HUDEP-2 (cell line): ENCODE results near the gene GH1.
"Not testable (repeated sequence)": the region's sequence is repeated elsewhere in the genome, so short reads cannot be mapped to it uniquely, and the experiment has no call there.

Source experiments
- DNase-seq, 76 experiments: peaks; one replicate each; lab custom pipeline; 2025; ENCODE audit not compliant: unreplicated experiment in 76 of 76; lab: John Stamatoyannopoulos, UW

GH1 gene

DNA sequence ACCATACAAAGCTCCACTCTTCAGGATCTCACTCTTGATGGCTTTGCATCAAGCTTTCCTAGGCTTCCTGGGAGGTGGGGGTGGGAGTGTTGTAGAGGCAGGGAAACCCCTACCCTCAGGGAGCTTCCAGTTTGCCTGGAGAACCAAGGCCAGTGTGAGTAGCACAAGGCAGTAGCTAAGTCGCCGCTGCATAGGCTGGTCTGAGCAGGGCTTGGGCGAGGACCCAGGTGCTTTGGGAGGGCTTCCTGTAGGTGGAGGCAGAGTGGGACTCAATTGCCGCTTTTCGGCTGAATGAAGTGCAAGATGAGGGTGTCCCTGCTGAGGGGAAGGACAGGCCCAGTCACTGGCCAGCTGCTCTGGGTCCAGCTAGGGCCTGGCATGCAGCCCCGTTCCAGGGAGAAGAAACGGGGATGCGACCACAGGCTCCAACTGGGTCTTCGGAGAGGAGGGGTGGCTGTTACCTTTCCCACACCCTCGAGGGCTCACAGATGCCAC, 9.6 kb upstream of the GH1 start:
- DNase-seq = no peak

DNA sequence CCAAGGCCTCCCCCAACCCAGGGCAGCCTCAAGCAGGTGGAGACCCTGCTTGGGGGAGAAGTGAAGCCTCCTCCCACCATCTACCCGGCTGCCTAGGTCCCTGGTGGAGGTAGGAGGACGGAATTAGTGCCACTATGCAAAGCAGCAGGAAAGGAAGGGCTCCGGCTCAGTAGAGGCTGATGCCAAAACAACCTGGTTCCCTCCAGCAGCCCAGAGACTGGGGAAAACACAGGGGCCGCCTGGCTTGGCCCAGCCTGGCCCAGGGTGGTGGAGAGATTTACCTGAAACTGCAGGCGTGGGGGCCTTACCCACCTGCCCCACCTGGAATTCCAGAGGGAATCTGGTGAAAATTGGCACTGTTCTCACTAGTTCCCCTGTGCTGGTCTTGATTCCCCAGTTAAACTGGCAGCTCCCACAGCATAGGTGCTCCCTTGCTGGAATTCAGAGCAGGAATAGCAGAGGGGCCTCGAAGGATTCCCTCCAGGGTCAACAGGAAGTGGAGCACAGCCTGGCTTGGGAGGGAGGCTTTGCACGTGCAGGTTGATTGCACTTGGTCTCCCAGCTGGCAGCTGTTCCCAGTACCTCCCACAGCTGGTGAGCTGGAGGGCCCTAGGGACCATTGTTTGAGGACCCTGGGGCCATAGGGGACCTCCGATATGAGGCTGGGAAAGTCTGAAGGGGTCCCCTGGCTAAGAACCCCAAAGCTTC, 9.0 kb upstream of the GH1 start:
- no peak for DNase-seq

DNA sequence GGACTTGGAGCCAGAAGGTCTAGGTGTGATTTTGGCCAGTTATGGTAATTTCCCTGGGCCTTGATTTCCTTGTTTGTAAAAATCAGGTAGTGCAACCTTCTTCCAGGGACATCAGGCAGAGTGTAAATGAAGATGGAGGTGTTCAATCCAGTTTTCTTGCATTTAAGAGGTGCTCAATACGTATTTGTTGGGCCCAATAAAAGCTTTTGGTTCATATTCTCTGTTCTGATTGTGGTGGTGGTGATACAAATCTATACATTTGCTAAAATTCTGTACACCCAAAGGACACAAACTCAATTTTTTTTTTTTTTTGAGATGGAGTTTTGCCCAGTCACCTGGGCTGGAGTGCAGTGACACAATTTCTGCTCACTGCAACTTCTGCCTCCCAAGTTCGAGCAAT, 7.5 kb upstream of the GH1 start:
- no peak for DNase-seq

DNA sequence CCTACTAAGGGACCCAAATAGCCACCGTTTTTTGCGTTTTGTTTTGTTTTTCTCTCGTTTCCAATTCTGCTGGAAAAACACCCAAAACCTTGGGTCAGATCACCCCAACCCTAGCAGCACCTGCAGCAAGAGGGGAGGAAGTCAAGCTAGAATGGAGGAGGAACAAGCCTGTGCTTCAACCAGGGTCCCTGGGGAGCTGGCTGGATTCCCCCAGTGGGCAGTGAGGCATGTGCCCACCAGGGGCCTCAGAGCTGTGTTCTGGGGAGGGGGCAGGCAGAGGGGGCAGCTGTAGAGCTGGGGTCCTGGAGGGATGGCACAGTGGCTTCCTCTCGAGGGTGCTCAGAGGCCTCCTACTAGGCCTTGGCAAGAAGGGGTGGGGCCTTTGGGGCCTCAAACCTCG, 7.0 kb upstream of the GH1 start:
- DNase-seq = no peak

DNA sequence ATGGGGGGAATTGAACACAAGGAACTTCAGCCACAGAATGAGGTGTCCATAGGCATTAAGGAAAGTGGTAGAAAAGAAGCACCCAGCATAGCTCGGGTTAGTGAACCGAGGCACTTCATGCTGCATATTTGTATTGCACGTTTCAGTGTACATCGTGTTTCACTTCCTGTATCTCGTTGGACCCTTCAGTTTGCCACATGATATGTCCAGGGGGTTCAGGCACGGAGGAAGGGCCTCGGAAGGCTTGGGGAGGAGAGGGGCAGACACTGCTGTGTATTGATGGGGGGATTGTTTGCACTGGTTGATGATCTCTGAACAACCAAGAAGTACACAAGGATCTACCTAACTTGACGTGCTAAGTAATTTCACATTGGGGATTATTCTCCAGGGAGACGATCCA, 3.8 kb upstream of the GH1 start:
- not testable (repeated sequence) for DNase-seq

DNA sequence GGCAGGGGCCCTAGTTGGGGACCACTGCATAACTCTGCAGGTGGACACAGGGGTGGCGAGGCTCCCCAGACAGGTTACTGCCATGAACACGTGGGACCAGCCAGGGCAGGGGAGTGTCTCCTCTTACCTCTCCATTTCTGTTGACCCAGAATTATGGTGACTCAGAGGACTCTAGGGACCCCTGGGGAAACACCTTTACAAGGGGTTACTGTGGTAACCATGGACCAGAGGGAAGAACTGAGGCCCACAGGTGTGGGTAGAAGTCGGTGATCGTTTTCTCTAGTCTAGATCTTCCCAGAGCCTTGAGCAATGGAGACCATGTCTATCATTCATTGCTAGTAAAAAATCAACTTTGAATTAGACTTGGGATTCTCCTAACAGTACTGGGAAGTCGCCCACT, 2.1 kb upstream of the GH1 start:
- DNase-seq = not testable (repeated sequence)

DNA sequence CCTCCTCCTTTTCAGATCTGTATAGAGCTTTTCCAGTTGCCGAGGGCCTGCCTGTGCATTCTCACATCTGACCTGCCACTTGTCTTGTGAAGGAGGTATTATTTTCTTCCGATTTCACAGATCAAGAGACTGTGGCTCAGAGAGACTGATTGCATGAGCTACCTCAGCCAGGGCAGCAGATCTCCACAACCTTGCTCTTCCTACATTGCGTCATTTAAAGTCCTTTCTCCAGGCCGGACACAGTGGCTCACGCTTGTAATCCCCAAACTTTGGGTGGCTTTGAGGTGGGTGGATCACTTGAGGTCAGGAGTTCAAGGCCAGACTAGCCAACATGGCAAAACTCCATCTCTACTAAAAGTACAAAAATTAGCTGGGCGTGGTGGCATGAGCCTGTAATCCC, 1.4 kb upstream of the GH1 start:
- not testable (repeated sequence) for DNase-seq

DNA sequence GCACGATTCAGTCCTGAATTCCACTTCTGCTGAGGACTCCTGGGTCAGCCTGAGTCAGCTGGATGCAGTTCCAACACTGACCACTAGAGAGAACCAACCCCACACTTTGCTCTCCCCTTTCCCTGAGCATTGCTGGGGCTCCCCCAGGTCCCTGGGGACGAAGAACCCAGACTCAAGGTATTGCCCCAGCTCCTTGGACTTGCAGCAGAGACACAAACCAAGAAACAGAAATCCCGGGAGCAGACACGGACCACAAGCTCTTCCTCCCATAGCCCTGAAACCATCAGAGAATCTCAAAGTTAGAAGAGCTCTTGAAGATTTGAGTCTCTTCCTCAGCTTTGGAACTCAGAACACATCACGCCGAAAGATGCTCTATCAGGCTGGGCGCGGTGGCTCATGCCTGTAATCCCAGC, 678 bp upstream of the GH1 start:
- DNase-seq = peak in 54 of 76 experiments; percentile 1 to 69 (median 30)

DNA sequence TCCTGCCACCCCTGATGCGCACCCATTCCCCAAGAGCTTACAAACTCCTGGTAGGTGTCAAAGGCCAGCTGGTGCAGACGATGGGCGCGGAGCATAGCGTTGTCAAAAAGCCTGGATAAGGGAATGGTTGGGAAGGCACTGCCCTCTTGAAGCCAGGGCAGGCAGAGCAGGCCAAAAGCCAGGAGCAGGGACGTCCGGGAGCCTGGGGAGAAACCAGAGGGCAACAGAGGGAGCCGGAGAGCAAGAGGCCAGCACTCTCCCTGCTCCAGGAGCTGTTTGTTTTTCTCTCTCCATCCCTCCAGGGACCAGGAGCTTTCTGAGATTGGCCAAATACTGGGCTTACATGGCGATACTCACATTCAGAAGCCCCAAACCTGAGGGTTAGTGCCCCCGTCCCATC, 334 bp downstream of the GH1 start:
- DNase-seq = no peak

DNA sequence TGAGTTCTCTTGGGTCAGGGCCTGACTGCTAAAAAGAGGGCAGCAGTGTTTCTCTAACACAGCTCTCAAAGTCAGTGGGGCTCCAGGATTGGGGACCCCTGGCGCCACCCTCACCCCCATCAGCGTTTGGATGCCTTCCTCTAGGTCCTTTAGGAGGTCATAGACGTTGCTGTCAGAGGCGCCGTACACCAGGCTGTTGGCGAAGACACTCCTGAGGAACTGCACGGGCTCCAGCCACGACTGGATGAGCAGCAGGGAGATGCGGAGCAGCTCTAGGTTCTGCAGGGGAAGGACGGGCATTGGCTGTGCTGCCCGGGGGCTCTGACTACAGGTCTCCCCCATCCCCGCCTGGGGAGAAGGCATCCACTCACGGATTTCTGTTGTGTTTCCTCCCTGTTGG, 993 bp downstream of the GH1 start:
- DNase-seq = no peak

DNA sequence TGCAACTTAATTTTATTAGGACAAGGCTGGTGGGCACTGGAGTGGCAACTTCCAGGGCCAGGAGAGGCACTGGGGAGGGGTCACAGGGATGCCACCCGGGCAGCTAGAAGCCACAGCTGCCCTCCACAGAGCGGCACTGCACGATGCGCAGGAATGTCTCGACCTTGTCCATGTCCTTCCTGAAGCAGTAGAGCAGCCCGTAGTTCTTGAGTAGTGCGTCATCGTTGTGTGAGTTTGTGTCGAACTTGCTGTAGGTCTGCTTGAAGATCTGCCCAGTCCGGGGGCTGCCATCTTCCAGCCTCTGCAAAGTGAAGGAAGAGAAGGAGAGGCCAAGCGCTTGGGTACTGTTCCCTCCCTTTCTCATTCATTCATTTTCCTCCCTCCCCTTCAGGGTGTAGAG, 1.4 kb downstream of the GH1 start:
- not testable (repeated sequence) for DNase-seq

DNA sequence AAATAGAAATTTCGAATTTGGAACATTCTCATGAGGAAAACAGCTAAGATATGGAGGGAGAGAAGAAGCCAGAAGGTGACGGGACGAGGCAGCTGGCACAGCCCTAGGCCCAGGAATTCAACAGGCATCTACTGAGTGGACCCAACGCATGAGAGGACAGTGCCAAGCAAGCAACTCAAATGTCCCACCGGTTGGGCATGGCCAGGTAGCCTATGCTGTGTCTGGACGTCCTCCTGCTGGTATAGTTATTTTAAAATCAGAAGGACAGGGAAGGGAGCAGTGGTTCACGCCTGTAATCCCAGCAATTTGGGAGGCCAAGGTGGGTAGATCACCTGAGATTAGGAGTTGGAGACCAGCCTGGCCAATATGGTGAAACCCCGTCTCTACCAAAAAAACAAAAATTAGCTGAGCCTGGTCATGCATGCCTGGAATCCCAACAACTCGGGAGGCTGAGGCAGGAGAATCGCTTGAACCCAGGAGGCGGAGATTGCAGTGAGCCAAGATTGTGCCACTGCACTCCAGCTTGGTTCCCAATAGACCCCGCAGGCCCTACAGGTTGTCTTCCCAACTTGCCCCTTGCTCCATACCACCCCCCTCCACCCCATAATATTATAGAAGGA, 2.0 kb downstream of the GH1 start:
- DNase-seq = no peak

DNA sequence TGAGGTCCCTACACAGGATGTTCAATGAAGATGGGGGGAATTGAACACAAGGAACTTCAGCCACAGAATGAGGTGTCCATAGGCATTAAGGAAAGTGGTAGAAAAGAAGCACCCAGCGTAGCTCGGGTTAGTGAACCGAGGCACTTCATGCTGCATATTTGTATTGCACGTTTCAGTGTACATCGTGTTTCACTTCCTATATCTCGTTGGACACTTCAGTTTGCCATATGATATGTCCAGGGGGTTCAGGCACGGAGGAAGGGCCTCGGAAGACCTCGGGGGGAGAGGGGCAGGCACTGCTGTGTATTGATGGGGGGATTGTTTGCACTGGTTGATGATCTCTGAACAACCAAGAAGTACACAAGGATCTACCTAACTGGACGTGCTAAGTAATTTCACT, 2.9 kb downstream of the GH1 start:
- not testable (repeated sequence) for DNase-seq

DNA sequence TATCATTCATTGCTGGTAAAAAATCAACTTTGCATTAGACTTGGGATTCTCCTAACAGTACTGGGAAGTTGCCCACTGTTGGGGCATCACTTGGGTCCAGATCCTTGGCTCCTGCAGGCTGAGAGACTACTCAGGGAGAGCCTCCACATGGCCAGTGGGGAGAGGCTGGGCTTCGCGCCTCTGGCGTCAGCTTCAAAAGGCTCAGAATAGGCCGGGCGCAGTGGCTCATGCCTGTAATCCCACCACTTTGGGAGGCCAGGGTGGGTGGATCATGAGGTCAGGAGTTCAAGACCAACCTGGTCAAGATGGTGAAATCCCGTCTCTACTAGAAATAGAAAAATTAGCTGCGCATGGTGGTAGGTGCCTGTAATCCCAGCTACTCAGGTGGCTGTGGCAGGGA, 4.2 kb downstream of the GH1 start:
- DNase-seq = no peak

DNA sequence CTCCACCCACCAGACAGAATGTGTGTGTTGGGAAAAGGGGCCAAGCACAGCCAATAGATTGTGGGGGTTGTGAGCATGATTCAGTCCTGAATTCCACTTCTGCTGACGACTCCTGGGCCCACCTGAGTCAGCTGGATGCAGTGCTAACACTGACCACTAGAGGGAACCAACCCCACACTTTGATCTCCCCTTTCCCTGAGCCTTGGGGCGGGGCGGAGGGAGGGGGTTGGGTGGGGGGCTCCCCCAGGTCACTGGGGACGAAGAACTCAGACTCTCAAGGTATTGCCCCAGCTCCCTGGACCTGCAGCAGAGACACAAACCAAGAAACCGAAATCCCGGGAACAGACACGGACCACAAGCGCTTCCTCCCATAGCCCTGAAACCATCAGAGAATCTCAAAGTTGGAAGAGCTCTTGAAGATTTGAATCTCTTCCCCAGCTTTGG, 7.0 kb downstream of the GH1 start:
- DNase-seq = peak in 31 of 76 experiments; percentile 1 to 55 (median 17)

DNA sequence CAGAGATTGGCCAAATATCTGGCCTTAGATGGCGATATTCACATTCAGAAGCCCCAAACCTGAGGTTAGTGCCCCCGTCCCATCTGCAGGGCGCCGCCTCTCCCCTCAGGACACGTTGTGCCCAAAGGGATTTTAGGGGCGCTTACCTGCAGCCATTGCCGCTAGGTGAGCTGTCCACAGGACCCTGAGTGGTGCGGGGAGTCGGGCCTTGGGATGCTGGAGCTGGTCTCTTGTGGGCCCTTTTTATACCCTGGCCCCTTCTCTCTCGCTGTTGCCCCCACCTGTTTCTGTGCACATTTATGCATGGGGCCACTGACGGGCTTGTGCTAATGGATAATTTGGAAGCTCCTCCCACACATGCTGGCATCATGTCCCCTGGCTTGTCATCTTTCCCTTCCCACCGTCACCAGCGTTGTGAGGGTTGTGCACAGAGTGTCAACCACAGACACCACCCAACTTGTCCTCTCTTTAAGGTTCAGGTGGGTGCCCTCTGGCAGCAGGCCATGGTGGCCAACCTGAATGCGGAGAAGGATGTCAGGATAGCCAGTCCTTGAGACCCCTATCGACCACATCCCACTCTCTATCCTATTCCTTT, 7.5 kb downstream of the GH1 start, which contains the start of gene CSHL1:
Gene CSHL1, minus strand, starts transcription at position 218 of the 595 bp plus-strand sequence. Its CDS starts 62 bp downstream, at position 156.
- DNase-seq = no peak

DNA sequence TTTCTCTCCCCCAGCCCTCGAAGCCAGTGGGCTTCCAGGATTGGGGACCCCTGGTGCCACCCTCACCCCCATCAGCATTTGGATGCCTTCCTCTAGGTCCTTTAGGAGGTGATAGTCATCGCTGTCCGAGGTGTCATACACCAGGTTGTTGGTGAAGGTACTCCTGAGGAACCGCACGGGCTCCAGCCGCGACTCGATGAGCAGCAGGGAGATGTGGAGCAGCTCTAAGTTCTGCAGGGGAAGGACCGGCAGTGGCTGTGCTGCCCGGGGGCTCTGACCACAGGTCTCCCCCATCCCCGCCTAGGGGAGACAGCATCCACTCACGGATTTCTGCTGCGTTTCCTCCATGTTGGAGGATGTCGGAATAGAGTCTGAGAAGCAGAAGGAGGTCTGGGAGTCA, 8.5 kb downstream of the GH1 start:
- DNase-seq = no peak

DNA sequence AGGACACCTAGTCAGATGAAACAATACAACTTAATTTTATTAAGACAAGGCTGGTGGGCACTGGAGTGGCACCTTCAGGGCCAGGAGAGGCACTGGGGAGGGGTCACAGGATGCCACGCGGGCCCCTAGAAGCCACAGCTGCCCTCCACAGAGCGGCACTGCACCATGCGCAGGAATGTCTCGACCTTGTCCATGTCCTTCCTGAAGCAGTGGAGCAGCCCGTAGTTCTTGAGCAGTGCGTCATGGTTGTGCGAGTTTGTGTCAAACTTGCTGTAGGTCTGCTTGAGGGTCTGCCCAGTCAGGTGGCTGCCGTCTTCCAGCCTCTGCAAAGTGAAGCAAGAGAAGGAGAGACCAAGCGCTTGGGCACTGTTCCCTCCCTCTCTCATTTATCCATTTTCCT, 9.1 kb downstream of the GH1 start:
- DNase-seq = not testable (repeated sequence)

DNA sequence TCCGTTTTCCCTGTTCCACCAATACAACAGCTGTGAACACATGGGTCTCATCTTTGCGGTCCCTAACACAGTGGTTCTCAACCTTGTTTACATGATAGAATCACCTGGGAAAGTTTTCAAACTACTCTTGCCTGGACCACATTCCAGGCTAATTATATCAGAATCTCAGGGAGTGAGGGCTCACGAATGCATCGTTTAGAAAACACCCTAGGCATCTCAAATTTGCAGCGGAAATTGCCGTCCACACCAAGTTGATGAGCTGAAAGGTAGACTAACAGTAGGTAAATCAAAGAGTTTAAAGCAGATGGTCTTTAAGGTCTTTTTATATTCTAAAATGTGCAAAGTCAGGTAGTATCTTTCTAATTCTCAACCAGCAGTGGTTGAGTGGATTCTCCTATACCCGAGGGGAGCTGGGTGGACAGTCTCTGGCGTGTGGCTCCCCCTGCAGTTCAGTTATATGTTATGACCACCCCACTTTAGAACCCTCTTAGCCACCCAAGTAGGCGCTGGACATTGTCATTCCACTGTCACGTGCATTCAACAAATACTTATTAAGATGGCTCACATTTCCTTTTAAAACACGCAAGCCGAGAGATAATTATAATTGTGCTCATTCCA, 11.4 kb downstream of the GH1 start:
- peak in 20 of 76 experiments; percentile 4 to 37 (median 14) for DNase-seq

DNA sequence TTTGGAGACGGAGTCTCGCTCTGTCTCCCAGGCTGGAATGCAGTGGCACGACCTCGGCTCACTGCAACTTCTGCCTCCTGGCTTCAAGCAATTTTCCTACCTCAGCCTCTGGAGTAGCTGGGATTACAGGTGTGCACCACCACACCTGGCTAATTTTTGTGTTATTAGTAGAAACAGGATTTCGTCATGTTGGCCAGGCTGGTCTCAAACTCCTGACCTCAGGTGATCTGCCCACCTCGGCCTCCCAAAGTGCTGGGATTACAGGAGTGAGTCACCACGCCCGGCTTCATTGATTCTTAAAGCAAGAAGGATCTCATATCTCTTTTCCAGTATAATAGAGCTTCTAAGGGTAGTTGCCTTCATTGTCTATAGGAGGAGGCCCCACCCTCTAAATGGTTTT, 13.8 kb downstream of the GH1 start:
- not testable (repeated sequence) for DNase-seq

DNA sequence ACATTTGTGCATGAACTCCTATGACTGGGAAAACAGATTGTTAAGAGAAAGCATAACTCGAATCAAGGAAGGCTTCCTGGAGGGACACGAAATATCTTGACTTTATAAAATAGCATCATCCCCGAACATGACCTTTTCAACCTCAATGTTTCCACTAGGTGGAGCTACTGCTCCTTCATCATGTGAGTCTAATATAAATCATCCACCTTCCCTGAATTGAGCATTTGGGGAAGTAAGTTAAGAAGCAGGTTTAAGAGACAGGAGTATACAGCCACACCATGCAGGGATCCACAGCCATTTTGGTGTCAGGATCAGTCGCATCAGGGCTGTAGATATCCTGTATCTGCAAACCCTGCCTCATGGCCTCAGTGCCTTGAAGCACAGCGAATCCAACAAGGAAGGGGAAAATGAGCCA, 14.8 kb downstream of the GH1 start:
- peak in 16 of 76 experiments; percentile 1 to 44 (median 23) for DNase-seq
